Measurements from ENCODE around the gene MOB3B.

MOB3B gene

GRCh38 chr9:27359763-27360162, 169.9 kb downstream of the MOB3B start:
- DNase-seq (ENCODE audit: extremely low spot score), result no peak
- no peak for TF ChIP-seq PKNOX1 (IDR thresholded peaks at IDR 0.05)
- no peak for TF ChIP-seq SP1 (IDR thresholded peaks at IDR 0.05)
- no peak for TF ChIP-seq TARDBP (IDR thresholded peaks at IDR 0.05)
- TF ChIP-seq HDGF (IDR thresholded peaks at IDR 0.05; ENCODE audit: borderline replicate concordance), result no peak
- no peak for TF ChIP-seq NFRKB (IDR thresholded peaks at IDR 0.05)
- ChIA-PET POLR2A (no interaction called here), CTCF (interaction anchor here (0.7 kb wide), 1 partner anchor 193 kb away, joined by 4 read pairs; no protein-coding TSS in a partner anchor)

GRCh38 chr9:27358007-27358406, 171.6 kb downstream of the MOB3B start:
- DNase-seq (ENCODE audit: extremely low spot score), result no peak
- ChIA-PET CTCF (no interaction called here), POLR2A (no interaction called here)
- TF ChIP-seq BHLHE40 (IDR thresholded peaks at IDR 0.05; ENCODE audit: borderline replicate concordance) (no peak), FOXK2 (IDR thresholded peaks at IDR 0.05) (no peak), ARNT (IDR thresholded peaks at IDR 0.05) (no peak), ELF4 (IDR thresholded peaks at IDR 0.05) (no peak), L3MBTL2 (conservative IDR thresholded peaks at IDR 0.05) (no peak), FOXA1 (IDR thresholded peaks at IDR 0.05) (no peak), TARDBP (IDR thresholded peaks at IDR 0.05) (no peak), NFRKB (IDR thresholded peaks at IDR 0.05) (no peak), SP1 (IDR thresholded peaks at IDR 0.05) (no peak), CTBP1 (IDR thresholded peaks at IDR 0.05; ENCODE audit: borderline replicate concordance) (no peak), HDGF (IDR thresholded peaks at IDR 0.05; ENCODE audit: borderline replicate concordance) (no peak), ZNF384 (IDR thresholded peaks at IDR 0.05) (no peak), FOXM1 (IDR thresholded peaks at IDR 0.05; ENCODE audit: borderline replicate concordance) (no peak), PKNOX1 (IDR thresholded peaks at IDR 0.05) (no peak), LEF1 (IDR thresholded peaks at IDR 0.05; ENCODE audit: borderline replicate concordance) (no peak), SUZ12 (IDR thresholded peaks at IDR 0.05) (no peak)

- DNase-seq (ENCODE audit: extremely low spot score), result no peak
- TF ChIP-seq ARNT (IDR thresholded peaks at IDR 0.05), result no peak
- TF ChIP-seq SUZ12 (IDR thresholded peaks at IDR 0.05), result no peak
- no peak for TF ChIP-seq FOXK2 (IDR thresholded peaks at IDR 0.05)
- no peak for TF ChIP-seq LEF1 (IDR thresholded peaks at IDR 0.05; ENCODE audit: borderline replicate concordance)
- no peak for TF ChIP-seq SP1 (IDR thresholded peaks at IDR 0.05)
- TF ChIP-seq L3MBTL2 (conservative IDR thresholded peaks at IDR 0.05), result no peak
- no peak for TF ChIP-seq FOXM1 (IDR thresholded peaks at IDR 0.05; ENCODE audit: borderline replicate concordance)
- no peak for TF ChIP-seq HDGF (IDR thresholded peaks at IDR 0.05; ENCODE audit: borderline replicate concordance)
- ChIA-PET POLR2A (no interaction called here), CTCF (no interaction called here)
These were observed 173.2 kb downstream of the MOB3B start for GRCh38 chr9:27356446-27356845.

GRCh38 chr9:27355166-27355565, 174.4 kb downstream of the MOB3B start:
- ChIA-PET POLR2A (no interaction called here), CTCF (no interaction called here)
- no peak for TF ChIP-seq HDGF (IDR thresholded peaks at IDR 0.05; ENCODE audit: borderline replicate concordance)
- no peak for DNase-seq (ENCODE audit: extremely low spot score)

- POLR2A ChIA-PET, result no interaction called here
- no peak for DNase-seq (ENCODE audit: extremely low spot score)
- CTCF ChIA-PET, result no interaction called here
These were observed 176.0 kb downstream of the MOB3B start for GRCh38 chr9:27353474-27354229.

GRCh38 chr9:27353166-27353473, 176.5 kb downstream of the MOB3B start:
- ChIA-PET CTCF (no interaction called here), POLR2A (no interaction called here)
- TF ChIP-seq SP1 (IDR thresholded peaks at IDR 0.05) (no peak), BHLHE40 (IDR thresholded peaks at IDR 0.05; ENCODE audit: borderline replicate concordance) (no peak), CTBP1 (IDR thresholded peaks at IDR 0.05; ENCODE audit: borderline replicate concordance) (no peak), FOXK2 (IDR thresholded peaks at IDR 0.05) (no peak), LEF1 (IDR thresholded peaks at IDR 0.05; ENCODE audit: borderline replicate concordance) (no peak), FOXA1 (IDR thresholded peaks at IDR 0.05) (no peak), HDGF (IDR thresholded peaks at IDR 0.05; ENCODE audit: borderline replicate concordance) (no peak), NFRKB (IDR thresholded peaks at IDR 0.05) (no peak), L3MBTL2 (conservative IDR thresholded peaks at IDR 0.05) (no peak), ARNT (IDR thresholded peaks at IDR 0.05) (no peak), TARDBP (IDR thresholded peaks at IDR 0.05) (no peak), FOXM1 (IDR thresholded peaks at IDR 0.05; ENCODE audit: borderline replicate concordance) (no peak), ELF4 (IDR thresholded peaks at IDR 0.05) (no peak), SUZ12 (IDR thresholded peaks at IDR 0.05) (no peak), ZNF384 (IDR thresholded peaks at IDR 0.05) (no peak), PKNOX1 (IDR thresholded peaks at IDR 0.05) (no peak)
- no peak for DNase-seq (ENCODE audit: extremely low spot score)

More at GRCh38 chr9:27353474-27354229, 176.0 kb downstream of the MOB3B start:
- TF ChIP-seq SP1 (IDR thresholded peaks at IDR 0.05) (no peak), SUZ12 (IDR thresholded peaks at IDR 0.05) (no peak), HDGF (IDR thresholded peaks at IDR 0.05; ENCODE audit: borderline replicate concordance) (no peak), FOXM1 (IDR thresholded peaks at IDR 0.05; ENCODE audit: borderline replicate concordance) (no peak), FOXK2 (IDR thresholded peaks at IDR 0.05) (no peak), L3MBTL2 (conservative IDR thresholded peaks at IDR 0.05) (no peak), FOXA1 (IDR thresholded peaks at IDR 0.05) (no peak), CTBP1 (IDR thresholded peaks at IDR 0.05; ENCODE audit: borderline replicate concordance) (no peak), NFRKB (IDR thresholded peaks at IDR 0.05) (no peak), LEF1 (IDR thresholded peaks at IDR 0.05; ENCODE audit: borderline replicate concordance) (no peak), ARNT (IDR thresholded peaks at IDR 0.05) (no peak), ELF4 (IDR thresholded peaks at IDR 0.05) (no peak)
